B cell (primary cell): ENCODE results near the gene UBL3. TPM values are rescaled to one million over a fixed set of nuclear protein-coding genes. Genes with fewer than 3 reads are reported as not detected.

Source experiments
- ATAC-seq: fragments of 200-7000 bp; cut with Tn5 transposase; one replicate; pipeline ENCODE4 v1.10.0; 2021; ENCODE audit warnings: low read depth, mild to moderate bottlenecking, moderate number of reproducible peaks, moderate library complexity
- CTCF ChIA-PET: fragments of 350-600 bp; sonication (Branson Sonifier 250); formaldehyde crosslinking; loops from one replicate; lab custom pipeline; 2021; ENCODE audit warnings: antibody characterized with exemption, inconsistent platforms; lab: Charles Lee
- POLR2A ChIA-PET: fragments of 350-600 bp; sonication (Branson Sonifier 250); formaldehyde crosslinking; loops from one replicate; lab custom pipeline; 2021; ENCODE audit warnings: antibody characterized with exemption; lab: Charles Lee
- DNase-seq: peaks from one replicate; pipeline ENCODE4 v3.0.0; 2013
- H2AFZ ChIP-seq: 2 replicates; pipeline ENCODE4 v1.6.1; 2012; ENCODE audit warnings: mild to moderate bottlenecking, low read depth, low read length; ENCODE audit not compliant: insufficient read depth, poor library complexity, severe bottlenecking
- H3K27ac ChIP-seq, 2 donors: 1 replicate in 1 of 2; 2 replicates in 1 of 2; pipeline ENCODE4 v1.5.1; 2012 to 2013; ENCODE audit warnings: low read length in 2 of 2, mild to moderate bottlenecking in 2 of 2, moderate library complexity in 1 of 2
- H3K27me3 ChIP-seq, 4 experiments: fragments of 200-600 bp in 1 of 4; sonication (generic) in 1 of 4; replicated peaks in 1 of 4; 1 replicate in 2 of 4; 2 replicates in 2 of 4; pipeline versions ENCODE4 v1.6.1 to v1.7.0; 2013 to 2016; ENCODE audit warnings: low read length in 3 of 4, mild to moderate bottlenecking in 2 of 4, mixed read lengths in 1 of 4, moderate library complexity in 1 of 4; ENCODE audit not compliant: insufficient read depth in 4 of 4, control insufficient read depth in 3 of 4; ENCODE audit errors: control extremely low read depth in 1 of 4
- H3K36me3 ChIP-seq, 2 experiments: replicated peaks in 1 of 2; 1 replicate in 1 of 2; 2 replicates in 1 of 2; pipeline versions ENCODE4 v1.6.1 to v1.7.1; 2013; ENCODE audit warnings: low read length in 1 of 2; ENCODE audit not compliant: insufficient read depth in 2 of 2, control insufficient read depth in 1 of 2; ENCODE audit errors: control extremely low read depth in 1 of 2, extremely low read depth in 1 of 2
- H3K4me1 ChIP-seq, 2 donors: fragments of 200-600 bp in 1 of 2; sonication (generic) in 1 of 2; 1 replicate in 1 of 2; 2 replicates in 1 of 2; pipeline versions ENCODE4 v1.5.1 to v1.6.1; 2013 to 2017; ENCODE audit warnings: low read length in 2 of 2; ENCODE audit not compliant: control insufficient read depth in 2 of 2, insufficient read depth in 2 of 2
- H3K4me2 ChIP-seq: replicated peaks from 2 replicates; pipeline ENCODE3; 2012; ENCODE audit warnings: mild to moderate bottlenecking, low read depth, low read length; ENCODE audit not compliant: poor library complexity, severe bottlenecking
- H3K4me3 ChIP-seq, 5 experiments: fragments of 200-600 bp in 1 of 5; sonication (generic) in 1 of 5; 1 replicate in 3 of 5; 2 replicates in 2 of 5; pipeline versions ENCODE4 v1.5.1 to v1.7.0; 2011 to 2016; ENCODE audit warnings: low read length in 4 of 5, mild to moderate bottlenecking in 4 of 5, low read depth in 2 of 5, control low read depth in 1 of 5, moderate library complexity in 1 of 5; ENCODE audit not compliant: insufficient read depth in 1 of 5; ENCODE audit errors: control extremely low read depth in 1 of 5, extremely low read depth in 1 of 5
- H3K79me2 ChIP-seq: fragments of 200-600 bp; sonication (generic); one replicate; pipeline ENCODE4 v1.6.0; 2016; ENCODE audit warnings: low read length; ENCODE audit not compliant: control insufficient read depth, insufficient read depth
- H3K9ac ChIP-seq: fragments of 200-600 bp; sonication (generic); 2 replicates; pipeline ENCODE4 v1.6.1; 2017; ENCODE audit warnings: mild to moderate bottlenecking, low read length, moderate library complexity
- H3K9me3 ChIP-seq, 3 donors: one replicate each; pipeline versions ENCODE4 v1.6.1 to v1.7.1; 2013; ENCODE audit warnings: low read length in 2 of 3; ENCODE audit not compliant: control insufficient read depth in 2 of 3, insufficient read depth in 1 of 3; ENCODE audit errors: control extremely low read depth in 1 of 3
- H4K20me1 ChIP-seq: 2 replicates; pipeline ENCODE4 v1.6.0; 2012; ENCODE audit warnings: mild to moderate bottlenecking, low read length; ENCODE audit not compliant: insufficient read depth, control insufficient read depth, poor library complexity, severe bottlenecking
- H3K27ac Mint-ChIP-seq: one replicate; pipeline ENCODE4 v1.8.0; 2021; ENCODE audit warnings: mixed read lengths
- H3K27me3 Mint-ChIP-seq: one replicate; pipeline ENCODE4 v1.8.0; 2021; ENCODE audit warnings: mixed read lengths
- H3K4me1 Mint-ChIP-seq: one replicate; pipeline ENCODE4 v1.8.0; 2021; ENCODE audit warnings: mixed read lengths
- H3K4me3 Mint-ChIP-seq: one replicate; pipeline ENCODE4 v1.8.0; 2021; ENCODE audit warnings: mixed read lengths
- H3K9me3 Mint-ChIP-seq: one replicate; pipeline ENCODE4 v1.8.0; 2022; ENCODE audit warnings: mixed read lengths; ENCODE audit not compliant: insufficient read depth
- CTCF ChIP-seq: fragments of 200-600 bp; IDR thresholded peaks from one replicate; pipeline ENCODE4 v1.8.0; 2022; ENCODE audit warnings: antibody characterized with exemption, mild to moderate bottlenecking
- EZH2 ChIP-seq: IDR thresholded peaks from 2 replicates; pipeline ENCODE4 v1.6.1; 2012; ENCODE audit warnings: borderline replicate concordance, low read depth, mild to moderate bottlenecking, moderate library complexity, low read length; ENCODE audit not compliant: insufficient read depth, poor library complexity, severe bottlenecking
- WGBS: methylation state at CpG from one replicate; pipeline ENCODE4 v1.1.5; 2013; ENCODE audit warnings: missing lambda C conversion rate; ENCODE audit not compliant: insufficient coverage; 5-methylcytosine and 5-hydroxymethylcytosine counted together
- intact Hi-C: fragments of 100-400 bp; cut with micrococcal nuclease; formaldehyde crosslinking; loops from one replicate; pipeline ENCODE4 v1.10.0; 2022
- polyA plus RNA-seq: library from polyadenylated mRNA; depleted of rRNA; stranded (reverse); fragments of >200 nt; gene quantifications from 2 replicates; pipeline ENCODE4 v1.2.3, GENCODE V29; 2012
- total RNA-seq, 2 donors: library from RNA; stranded (reverse); fragments of 120-200 nt in 1 of 2; gene quantifications; 1 replicate in 1 of 2; 2 replicates in 1 of 2; pipeline versions ENCODE4 v1.2.3 to v1.2.4, GENCODE V29; 2013 to 2022

The UBL3 gene
- total and polyA plus RNA-seq, 2 donors (not counting 1 experiment from before 2014, with no cell fraction given) = 7.3 to 27.9 TPM

- Mint-ChIP-seq H3K9me3 (no peaks in the 10 kb centered on the region), H3K27me3 (peaks cover 35% of the 10 kb centered on the region), H3K4me3 (no peak overlapping the region), H3K27ac (no peak overlapping the region), H3K4me1 (no peaks in the 10 kb centered on the region)
- ChIA-PET CTCF (no interaction called here), POLR2A (no interaction called here)
- no peak for ATAC-seq
- no peak for DNase-seq
- H3K27ac ChIP-seq = no peak overlapping the region
- no peak overlapping the region for H3K4me3 ChIP-seq
- H3K4me2 ChIP-seq = no peak overlapping the region
- no peak overlapping the region for H3K9ac ChIP-seq
- no peaks in the 10 kb centered on the region for H3K79me2 ChIP-seq
- peaks cover 0 to 8% (median 1%) of the 10 kb centered on the region in 4 experiments for H3K27me3 ChIP-seq
- no peaks in the 10 kb centered on the region for H4K20me1 ChIP-seq
- no peaks in the 10 kb centered on the region for H3K9me3 ChIP-seq
- H3K4me1 ChIP-seq = no peaks in the 10 kb centered on the region
- intact Hi-C loops = no loop called here
- H2AFZ ChIP-seq = no peak overlapping the region
- WGBS = 73% methylated on average over 3 of the region's 6 CpGs
- H3K36me3 ChIP-seq = no peaks in the 10 kb centered on the region
- TF ChIP-seq CTCF (no peak), EZH2 (no peak)
These were observed 15.5 kb upstream of the UBL3 start for GRCh38 chr13:29865934-29866333.

GRCh38 chr13:29861694-29862110 lies 11.3 kb upstream of the UBL3 start:
- H3K27me3 ChIP-seq = peaks cover 0 to 8% (median 1%) of the 10 kb centered on the region in 4 experiments
- H3K27ac Mint-ChIP-seq = no peak overlapping the region
- H3K79me2 ChIP-seq = no peaks in the 10 kb centered on the region
- DNase-seq (no peak), ATAC-seq (no peak)
- H4K20me1 ChIP-seq = no peaks in the 10 kb centered on the region
- POLR2A ChIA-PET = no interaction called here
- WGBS = 91% methylated on average over 5 of the region's 8 CpGs
- H3K9me3 Mint-ChIP-seq = no peaks in the 10 kb centered on the region
- H3K4me3 Mint-ChIP-seq = no peak overlapping the region
- no peak overlapping the region for H3K4me2 ChIP-seq
- H3K4me1 Mint-ChIP-seq = no peaks in the 10 kb centered on the region
- H2AFZ ChIP-seq = no peak overlapping the region
- no peak overlapping the region for H3K9ac ChIP-seq
- no peak overlapping the region for H3K4me3 ChIP-seq
- TF ChIP-seq EZH2 = no peak
- TF ChIP-seq CTCF = no peak
- H3K9me3 ChIP-seq = no peaks in the 10 kb centered on the region
- intact Hi-C loops = no loop called here
- no peaks in the 10 kb centered on the region for H3K36me3 ChIP-seq
- no peak overlapping the region for H3K27ac ChIP-seq
- no peaks in the 10 kb centered on the region for H3K4me1 ChIP-seq
- CTCF ChIA-PET = no interaction called here
- peaks cover 28% of the 10 kb centered on the region for H3K27me3 Mint-ChIP-seq
